GM18519 (cell line): Measurements from ENCODE around the gene ECEL1.

Source experiments
- ATAC-seq: cut with Tn5 transposase; IDR thresholded peaks from one replicate; pipeline ENCODE4 v1.9.1; 2021; ENCODE audit warnings: mild to moderate bottlenecking, moderate library complexity; ENCODE audit not compliant: unreplicated experiment, low FRiP score

The ECEL1 gene

GRCh38 chr2:232502511-232502910 lies 14.9 kb upstream of the ECEL1 start:
- no peak for ATAC-seq

- no peak for ATAC-seq
Observed at GRCh38 chr2:232501794-232502390, 14.3 kb upstream of the ECEL1 start.

- no peak for ATAC-seq
Observed at GRCh38 chr2:232501331-232501771, 13.7 kb upstream of the ECEL1 start.

- ATAC-seq, result no peak
Observed at GRCh38 chr2:232498452-232498851, 10.8 kb upstream of the ECEL1 start.

- ATAC-seq, result no peak
Observed at GRCh38 chr2:232497348-232497747, 9.7 kb upstream of the ECEL1 start.

- ATAC-seq, result no peak
Observed at GRCh38 chr2:232496501-232497270, 9.1 kb upstream of the ECEL1 start.

- no peak for ATAC-seq
Observed at GRCh38 chr2:232495292-232495691, 7.7 kb upstream of the ECEL1 start.

GRCh38 chr2:232494542-232494941 lies 6.9 kb upstream of the ECEL1 start:
- ATAC-seq, result no peak

GRCh38 chr2:232493701-232494474 lies 6.3 kb upstream of the ECEL1 start:
- ATAC-seq, result no peak

GRCh38 chr2:232492963-232493700 lies 5.5 kb upstream of the ECEL1 start:
- ATAC-seq, result no peak

GRCh38 chr2:232492236-232492848 lies 4.7 kb upstream of the ECEL1 start:
- no peak for ATAC-seq

- ATAC-seq, result no peak
Observed at GRCh38 chr2:232491139-232491780, 3.6 kb upstream of the ECEL1 start.

GRCh38 chr2:232490221-232491138 lies 2.8 kb upstream of the ECEL1 start:
- no peak for ATAC-seq

GRCh38 chr2:232489516-232490220 lies 2.0 kb upstream of the ECEL1 start:
- ATAC-seq, result no peak

- no peak for ATAC-seq
Observed at GRCh38 chr2:232488721-232489300, 1.2 kb upstream of the ECEL1 start.

- ATAC-seq, result no peak
Observed at GRCh38 chr2:232488097-232488711, 570 bp upstream of the ECEL1 start.
